H1 (cell line): ENCODE measurements around the gene ARHGEF28. TPM values are rescaled to one million over a fixed set of nuclear protein-coding genes. Genes with fewer than 3 reads are reported as not detected.

Source experiments
- CTCF ChIA-PET: fragments of 300-600 bp; sonication (Branson Sonifier 250); formaldehyde crosslinking; loops from one replicate; lab custom pipeline; 2021; ENCODE audit not compliant: partially characterized antibody; lab: Charles Lee
- POLR2A ChIA-PET: fragments of 300-600 bp; sonication (Branson Sonifier 250); formaldehyde crosslinking; loops from one replicate; lab custom pipeline; 2021; ENCODE audit warnings: inconsistent platforms; ENCODE audit not compliant: partially characterized antibody; lab: Charles Lee
- DNase-seq, 2 experiments: peaks; one replicate each; pipeline versions ENCODE4 v3.0.0 to v3.0.0-alpha.2; 2010 to 2022; ENCODE audit warnings: low spot score in 2 of 2, low read depth in 1 of 2, mixed read lengths in 1 of 2
- FAIRE-seq: peaks from 2 replicates; lab custom pipeline; 2011; peaks lifted over from hg19 to GRCh38; lab: Jason Lieb, UNC
- H2AFZ ChIP-seq: 2 replicates; pipeline ENCODE4 v1.8.1; 2012; ENCODE audit warnings: low read length, inconsistent platforms
- H2AK5ac ChIP-seq: 2 replicates; pipeline ENCODE4 v1.6.1; 2013; ENCODE audit warnings: low read depth, low read length
- H2BK120ac ChIP-seq: replicated peaks from 2 replicates; pipeline ENCODE3; 2013; ENCODE audit warnings: low read depth, low read length, inconsistent platforms
- H2BK12ac ChIP-seq: 2 replicates; pipeline ENCODE4 v1.6.1; 2013; ENCODE audit warnings: low read depth, low read length
- H2BK15ac ChIP-seq: 2 replicates; pipeline ENCODE4 v1.6.1; 2013; ENCODE audit warnings: low read length
- H2BK20ac ChIP-seq: 2 replicates; pipeline ENCODE4 v1.6.1; 2013; ENCODE audit warnings: low read length
- H2BK5ac ChIP-seq: 2 replicates; pipeline ENCODE4 v1.6.1; 2013; ENCODE audit warnings: low read depth, low read length
- H3K14ac ChIP-seq: 2 replicates; pipeline ENCODE4 v1.6.1; 2013; ENCODE audit warnings: inconsistent platforms; ENCODE audit not compliant: insufficient read length
- H3K18ac ChIP-seq: 2 replicates; pipeline ENCODE4 v1.6.1; 2013; ENCODE audit warnings: low read length; ENCODE audit errors: extremely low read depth
- H3K23ac ChIP-seq: 2 replicates; pipeline ENCODE4 v1.6.1; 2013; ENCODE audit warnings: inconsistent platforms; ENCODE audit not compliant: insufficient read length
- H3K23me2 ChIP-seq: 2 replicates; pipeline ENCODE4 v1.6.1; 2013; ENCODE audit warnings: low read depth, low read length
- H3K27ac ChIP-seq: 2 replicates; pipeline ENCODE4 v1.6.1; 2011; ENCODE audit warnings: low read depth, low read length, inconsistent platforms
- H3K27me3 ChIP-seq, 4 experiments: replicated peaks in 1 of 4; 1 replicate in 1 of 4; 2 replicates in 3 of 4; pipeline versions ENCODE4 v1.6.1 to v1.8.1; 2011 to 2013; ENCODE audit warnings: low read length in 3 of 4, mild to moderate bottlenecking in 3 of 4, inconsistent platforms in 2 of 4, mixed read lengths in 2 of 4, moderate library complexity in 1 of 4; ENCODE audit not compliant: control insufficient read depth in 3 of 4, insufficient read depth in 3 of 4; ENCODE audit errors: extremely low read depth in 1 of 4
- H3K36me3 ChIP-seq, 4 experiments: 2 replicates each; pipeline versions ENCODE4 v1.6.1 to v1.8.1; 2011 to 2013; ENCODE audit warnings: mild to moderate bottlenecking in 4 of 4, low read length in 3 of 4, moderate library complexity in 2 of 4, control low read depth in 1 of 4, inconsistent platforms in 1 of 4; ENCODE audit not compliant: insufficient read depth in 4 of 4, control insufficient read depth in 2 of 4
- H3K4ac ChIP-seq: replicated peaks from 2 replicates; pipeline ENCODE3; 2013; ENCODE audit warnings: low read length, low read depth, mixed read lengths, inconsistent platforms; ENCODE audit not compliant: insufficient read length
- H3K4me1 ChIP-seq, 4 experiments: replicated peaks in 1 of 4; 1 replicate in 1 of 4; 2 replicates in 3 of 4; pipeline versions ENCODE4 v1.6.1 to v1.8.1; 2011 to 2013; ENCODE audit warnings: low read length in 3 of 4, inconsistent platforms in 2 of 4, mixed read lengths in 1 of 4; ENCODE audit not compliant: insufficient read depth in 4 of 4, control insufficient read depth in 3 of 4
- H3K4me2 ChIP-seq, 2 experiments: 2 replicates each; pipeline versions ENCODE4 v1.6.1 to v1.8.1; 2011 to 2013; ENCODE audit warnings: low read depth in 2 of 2, low read length in 2 of 2, control low read depth in 1 of 2, inconsistent platforms in 1 of 2, mild to moderate bottlenecking in 1 of 2; ENCODE audit not compliant: insufficient read depth in 1 of 2
- H3K4me3 ChIP-seq, 4 experiments: fragments of 200-600, 300-600 bp in 1 of 4; sonication (generic), shearing (Covaris generic), sonication (Bioruptor Twin) in 1 of 4; 2 replicates each; pipeline versions ENCODE4 v1.5.1 to v1.8.1; 2011 to 2016; ENCODE audit warnings: low read length in 4 of 4, low read depth in 3 of 4, control low read depth in 2 of 4, inconsistent platforms in 2 of 4, mild to moderate bottlenecking in 2 of 4, mixed read lengths in 1 of 4, moderate library complexity in 1 of 4; ENCODE audit not compliant: insufficient read depth in 2 of 4; ENCODE audit errors: extremely low read depth in 1 of 4
- H3K56ac ChIP-seq: replicated peaks from 2 replicates; pipeline ENCODE3; 2013; ENCODE audit warnings: low read depth, mild to moderate bottlenecking, mixed read lengths, low read length, inconsistent platforms; ENCODE audit not compliant: insufficient read length
- H3K79me1 ChIP-seq: 2 replicates; pipeline ENCODE4 v1.6.1; 2013; ENCODE audit warnings: low read depth, low read length, control low read depth
- H3K79me2 ChIP-seq, 2 experiments: 2 replicates each; pipeline versions ENCODE4 v1.6.1 to v1.8.1; 2012 to 2013; ENCODE audit warnings: low read length in 2 of 2, mild to moderate bottlenecking in 2 of 2, inconsistent platforms in 1 of 2; ENCODE audit not compliant: insufficient read depth in 2 of 2, control insufficient read depth in 1 of 2
- H3K9ac ChIP-seq, 4 experiments: replicated peaks in 1 of 4; 1 replicate in 1 of 4; 2 replicates in 3 of 4; pipeline versions ENCODE4 v1.6.1 to v1.8.1; 2011 to 2013; ENCODE audit warnings: low read depth in 3 of 4, low read length in 3 of 4, control low read depth in 2 of 4, mild to moderate bottlenecking in 2 of 4, moderate library complexity in 2 of 4, inconsistent platforms in 1 of 4; ENCODE audit errors: extremely low read depth in 1 of 4
- H3K9me3 ChIP-seq, 2 experiments: 2 replicates each; pipeline versions ENCODE4 v1.6.1 to v1.8.1; 2012 to 2013; ENCODE audit warnings: mild to moderate bottlenecking in 2 of 2, moderate library complexity in 2 of 2, control low read depth in 1 of 2, inconsistent platforms in 1 of 2, low read depth in 1 of 2, low read length in 1 of 2, mixed read lengths in 1 of 2; ENCODE audit not compliant: insufficient read depth in 2 of 2
- H4K20me1 ChIP-seq, 2 experiments: replicated peaks in 1 of 2; 2 replicates each; pipeline versions ENCODE3 to v1.8.1; 2011 to 2013; ENCODE audit warnings: inconsistent platforms in 2 of 2, low read length in 2 of 2, mild to moderate bottlenecking in 1 of 2; ENCODE audit not compliant: insufficient read depth in 2 of 2, control insufficient read depth in 1 of 2
- H4K5ac ChIP-seq: 2 replicates; pipeline ENCODE4 v1.6.1; 2013; ENCODE audit warnings: low read length, low read depth, mixed read lengths, inconsistent platforms; ENCODE audit not compliant: insufficient read length
- H4K8ac ChIP-seq: 2 replicates; pipeline ENCODE4 v1.8.0; 2013; ENCODE audit warnings: mild to moderate bottlenecking, moderate library complexity, low read length, inconsistent platforms; ENCODE audit not compliant: insufficient read depth; ENCODE audit errors: extremely low read depth
- H4K91ac ChIP-seq: replicated peaks from 2 replicates; pipeline ENCODE3; 2013; ENCODE audit warnings: low read length, mixed read lengths, inconsistent platforms; ENCODE audit not compliant: insufficient read length
- CBX5 ChIP-seq: fragments of 300-800, 300-1000 bp; sonication (generic); IDR thresholded peaks from 2 replicates; pipeline ENCODE4 v1.7.1; 2016; ENCODE audit warnings: antibody characterized with exemption, low read length, low read depth
- JUN ChIP-seq: IDR thresholded peaks from 2 replicates; pipeline ENCODE4 v1.6.1; 2011; ENCODE audit warnings: low read depth, mild to moderate bottlenecking, improper control_type of control experiment, low read length
- NRF1 ChIP-seq: IDR thresholded peaks from 2 replicates; pipeline ENCODE4 v1.6.1; 2011; ENCODE audit warnings: mild to moderate bottlenecking, low read depth, low read length, improper control_type of control experiment
- WGBS, 2 experiments: shearing (Covaris generic) in 1 of 2; methylation state at CpG; one replicate each; pipeline versions ENCODE4 v1.1.6 to v1.1.7; 2013 to 2015; ENCODE audit warnings: low lambda C conversion rate in 2 of 2, mixed read lengths in 2 of 2, inconsistent platforms in 1 of 2, low coverage in 1 of 2, missing lambda C conversion rate in 1 of 2; ENCODE audit not compliant: insufficient replicate concordance in 2 of 2, insufficient coverage in 1 of 2, insufficient read length in 1 of 2; ENCODE audit errors: extremely low coverage in 1 of 2, missing lambda C conversion rate in 1 of 2; 5-methylcytosine and 5-hydroxymethylcytosine counted together
- polyA plus RNA-seq, 7 experiments: library from polyadenylated mRNA; depleted of rRNA in 3 of 7; stranded (reverse) in 5 of 7; unstranded in 2 of 7; fragments of >200 nt in 5 of 7; fragments of 200-250 nt in 2 of 7; gene quantifications; 1 replicate in 5 of 7; 2 replicates in 1 of 7; 4 replicates in 1 of 7; pipeline versions ENCODE4 v1.2.1 to v1.2.3, GENCODE V29; 2011 to 2013; ENCODE audit warnings: missing spikeins in 2 of 7, mixed read lengths in 2 of 7
- total RNA-seq: library from RNA; stranded (reverse); fragmentation: NEBNext Ultra II Directional; extraction: Animal tissue kit (Norgen Biotek cat#: 25700); gene quantifications from 2 replicates; pipeline ENCODE4 v1.2.1, GENCODE V29; 2021

Gene ARHGEF28
- total and polyA plus RNA-seq, 2 of the 8 experiments (the other 6 are each of a cell fraction or from before 2014, with no cell fraction given): 0.33 to 1.0 TPM

- Histone ChIP-seq H3K79me1 (no peaks in the 10 kb centered on the region), H3K4me1 (no peaks in the 10 kb centered on the region), H4K5ac (no peak overlapping the region), H3K4me2 (no peak overlapping the region), H3K27me3 (no peaks in the 10 kb centered on the region), H2BK5ac (no peak overlapping the region), H3K18ac (no peak overlapping the region), H3K9me3 (no peaks in the 10 kb centered on the region), H4K91ac (no peak overlapping the region), H4K8ac (no peak overlapping the region), H3K36me3 (no peaks in the 10 kb centered on the region), H2AFZ (0 out of 2 replicates have a peak overlapping the region, but pooled peaks have one; percentile 22), H3K23ac (no peak overlapping the region), H3K4me3 (no peak overlapping the region), H2BK20ac (no peak overlapping the region), H3K14ac (no peak overlapping the region)
- no peak for FAIRE-seq
- CTCF ChIA-PET: interaction anchor here (1.3 to 1.7 kb wide), 2 partner anchors 13 to 235 kb away, joined by 5 to 6 read pairs; no protein-coding TSS in a partner anchor
- DNase-seq: no peak
- TF ChIP-seq JUN (no peak), CBX5 (no peak), NRF1 (no peak)
- TF ChIP-seq, all 59 proteins: peak for 0
- Histone ChIP-seq H2BK12ac (no peak overlapping the region), H2BK120ac (no peak overlapping the region), H4K20me1 (no peaks in the 10 kb centered on the region), H3K27ac (no peak overlapping the region), H3K9ac (no peak overlapping the region), H2AK5ac (no peak overlapping the region), H3K79me2 (no peaks in the 10 kb centered on the region), H3K56ac (no peak overlapping the region), H2BK15ac (no peak overlapping the region), H3K23me2 (no peaks in the 10 kb centered on the region; the same call in 1 of the 2 replicates), H3K4ac (no peak overlapping the region)
- 83% methylated on average over 7 of the region's 7 CpGs; no CpG with 5 or more reads in 1 of the 2 experiments for WGBS, 2 experiments
- POLR2A ChIA-PET: no interaction called here
These were observed 200.5 kb downstream of the ARHGEF28 start for GRCh38 chr5:73826301-73827105.
